ENCODE data around the gene AKAP13. TPM values are rescaled to one million over a fixed set of nuclear protein-coding genes. Genes with fewer than 3 reads are reported as not detected.
"Not testable (repeated sequence)": the region's sequence is repeated elsewhere in the genome, so short reads cannot be mapped to it uniquely, and the experiment has no call there.

AKAP13 gene
- polyA plus RNA-seq, 3 donors = 47.9 to 99.7 (median 92.6) TPM

DNA sequence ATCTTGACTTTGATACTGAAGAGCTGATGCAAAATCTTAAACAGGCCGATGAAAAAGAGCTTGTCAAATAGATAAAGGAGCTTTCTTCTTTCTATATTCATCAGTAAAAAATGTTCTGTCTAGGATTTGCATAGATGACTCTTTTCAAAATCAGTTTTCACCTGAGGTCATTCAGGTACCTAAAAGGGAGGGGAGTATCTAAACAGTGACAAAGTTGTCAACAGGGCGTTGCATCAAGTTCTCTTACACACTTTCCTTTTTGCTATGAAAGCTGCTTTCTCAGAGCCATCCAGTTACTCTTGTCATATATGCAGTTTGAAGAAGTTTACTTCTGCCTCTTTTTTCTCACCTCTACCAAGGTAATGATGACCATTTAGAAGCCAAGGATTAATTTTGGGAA, 60.0 kb downstream of the AKAP13 start:
- peaks cover 8% of the 10 kb centered on the region for H3K4me1 Mint-ChIP-seq
- no peak overlapping the region for H3K27ac Mint-ChIP-seq
- Histone ChIP-seq H3K27ac (ENCODE audit: low read depth in 1 of 2, low read length in 2 of 2) (no peak overlapping the region), H3K9ac (ENCODE audit: insufficient read depth, low read length, poor library complexity, severe bottlenecking) (no peak overlapping the region), H3K79me2 (ENCODE audit: insufficient read depth, low read length) (peaks cover 5% of the 10 kb centered on the region), H3K4me3 (replicated peaks in 1 of 3; ENCODE audit: low read depth in 2 of 3, low read length in 3 of 3) (no peak overlapping the region), H3K4me1 (ENCODE audit: control insufficient read depth in 1 of 2, insufficient read depth in 2 of 2, low read length in 2 of 2) (no peaks in the 10 kb centered on the region), H4K20me1 (ENCODE audit: insufficient read depth, low read length) (no peaks in the 10 kb centered on the region), H3K27me3 (ENCODE audit: control insufficient read depth in 2 of 2, insufficient read depth in 2 of 2, low read length in 2 of 2) (no peaks in the 10 kb centered on the region), H3K4me2 (replicated peaks; ENCODE audit: extremely low read depth, low read length, poor library complexity, severe bottlenecking) (no peak overlapping the region), H2AFZ (ENCODE audit: insufficient read depth, low read depth, low read length, poor library complexity, severe bottlenecking) (no peak overlapping the region), H3K36me3 (replicated peaks in 1 of 2; ENCODE audit: control insufficient read depth in 1 of 2, insufficient read depth in 2 of 2, low read length in 2 of 2) (no peaks in the 10 kb centered on the region), H3K9me3 (replicated peaks in 1 of 2; ENCODE audit: control insufficient read depth in 1 of 2, insufficient read depth in 1 of 2, low read length in 2 of 2) (no peaks in the 10 kb centered on the region)
- H3K27me3 Mint-ChIP-seq (ENCODE audit: low read depth in 3 of 3) = no peaks in the 10 kb centered on the region
- no peak for DNase-seq
- intact Hi-C loops (cut with micrococcal nuclease) = no loop called here
- no peak overlapping the region for H3K4me3 Mint-ChIP-seq
- peaks cover 0 to 2% (median 0%) of the 10 kb centered on the region in 7 donors for H3K9me3 Mint-ChIP-seq
- TF ChIP-seq, protein P1, sequence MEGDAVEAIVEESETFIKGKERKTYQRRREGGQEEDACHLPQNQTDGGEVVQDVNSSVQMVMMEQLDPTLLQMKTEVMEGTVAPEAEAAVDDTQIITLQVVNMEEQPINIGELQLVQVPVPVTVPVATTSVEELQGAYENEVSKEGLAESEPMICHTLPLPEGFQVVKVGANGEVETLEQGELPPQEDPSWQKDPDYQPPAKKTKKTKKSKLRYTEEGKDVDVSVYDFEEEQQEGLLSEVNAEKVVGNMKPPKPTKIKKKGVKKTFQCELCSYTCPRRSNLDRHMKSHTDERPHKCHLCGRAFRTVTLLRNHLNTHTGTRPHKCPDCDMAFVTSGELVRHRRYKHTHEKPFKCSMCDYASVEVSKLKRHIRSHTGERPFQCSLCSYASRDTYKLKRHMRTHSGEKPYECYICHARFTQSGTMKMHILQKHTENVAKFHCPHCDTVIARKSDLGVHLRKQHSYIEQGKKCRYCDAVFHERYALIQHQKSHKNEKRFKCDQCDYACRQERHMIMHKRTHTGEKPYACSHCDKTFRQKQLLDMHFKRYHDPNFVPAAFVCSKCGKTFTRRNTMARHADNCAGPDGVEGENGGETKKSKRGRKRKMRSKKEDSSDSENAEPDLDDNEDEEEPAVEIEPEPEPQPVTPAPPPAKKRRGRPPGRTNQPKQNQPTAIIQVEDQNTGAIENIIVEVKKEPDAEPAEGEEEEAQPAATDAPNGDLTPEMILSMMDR (IDR thresholded peaks at IDR 0.05) = no peak
- H3K36me3 Mint-ChIP-seq = no peaks in the 10 kb centered on the region
- no CpG with 5 or more reads among the region's 2 CpGs for WGBS (ENCODE audit: insufficient coverage)

GRCh38 chr15:85441854-85442253, 61.5 kb downstream of the AKAP13 start:
- intact Hi-C loops (cut with micrococcal nuclease) = not testable (repeated sequence)

More at GRCh38 chr15:85441854-85442253, 61.5 kb downstream of the AKAP13 start:
- no CpG with 5 or more reads among the region's 8 CpGs for WGBS (ENCODE audit: insufficient coverage)
- not testable (repeated sequence) for H3K4me1 ChIP-seq (ENCODE audit: control insufficient read depth in 1 of 2, insufficient read depth in 2 of 2, low read length in 2 of 2); H3K36me3 ChIP-seq (replicated peaks in 1 of 2; ENCODE audit: control insufficient read depth in 1 of 2, insufficient read depth in 2 of 2, low read length in 2 of 2); H3K79me2 ChIP-seq (ENCODE audit: insufficient read depth, low read length); H3K9me3 ChIP-seq (replicated peaks in 1 of 2; ENCODE audit: control insufficient read depth in 1 of 2, insufficient read depth in 1 of 2, low read length in 2 of 2); H3K9me3 Mint-ChIP-seq; H3K27ac Mint-ChIP-seq; H3K4me3 ChIP-seq (replicated peaks in 1 of 3; ENCODE audit: low read depth in 2 of 3, low read length in 3 of 3); DNase-seq; H3K27me3 Mint-ChIP-seq (ENCODE audit: low read depth in 3 of 3); H3K27ac ChIP-seq (ENCODE audit: low read depth in 1 of 2, low read length in 2 of 2); H3K9ac ChIP-seq (ENCODE audit: insufficient read depth, low read length, poor library complexity, severe bottlenecking); H3K27me3 ChIP-seq (ENCODE audit: control insufficient read depth in 2 of 2, insufficient read depth in 2 of 2, low read length in 2 of 2); H2AFZ ChIP-seq (ENCODE audit: insufficient read depth, low read depth, low read length, poor library complexity, severe bottlenecking); H3K4me3 Mint-ChIP-seq; H3K36me3 Mint-ChIP-seq; H4K20me1 ChIP-seq (ENCODE audit: insufficient read depth, low read length); H3K4me2 ChIP-seq (replicated peaks; ENCODE audit: extremely low read depth, low read length, poor library complexity, severe bottlenecking); H3K4me1 Mint-ChIP-seq
